Stimulated activated CD4-positive, alpha-beta T cell treated with anti-CD3 and anti-CD28 coated beads, Interleukin-4, amount 100 ng/mL, for 48 hours (primary cell): Measurements from ENCODE around the gene NUP85.
"Not testable (repeated sequence)": the region's sequence is repeated elsewhere in the genome, so short reads cannot be mapped to it uniquely, and the experiment has no call there.

Experiments used
- DNase-seq, 2 donors: peaks; one replicate each; pipeline ENCODE4 v3.0.0-alpha.2; 2020; ENCODE audit warnings: low read depth in 2 of 2

Gene NUP85

GRCh38 chr17:75199886-75200618, 5.4 kb upstream of the NUP85 start:
- no peak for DNase-seq

DNA sequence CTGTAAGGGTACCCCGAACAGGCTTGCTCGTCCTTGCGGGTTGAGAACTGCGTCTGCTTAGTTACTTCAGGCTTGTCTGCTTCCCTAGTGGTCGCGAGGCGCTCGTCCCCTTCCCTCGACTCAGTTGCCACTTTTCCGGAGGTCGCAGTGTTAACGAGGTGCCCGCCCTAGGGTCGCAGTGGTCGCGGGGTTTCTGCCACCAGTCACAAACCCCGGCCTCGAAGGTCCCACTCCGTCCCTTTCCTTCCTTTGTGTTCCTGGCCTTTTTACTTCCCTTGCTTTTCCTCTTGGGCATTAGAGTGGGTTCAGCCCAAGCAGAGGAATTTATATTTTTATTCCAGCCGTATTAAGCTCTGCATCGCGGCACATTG, 299 bp downstream of the NUP85 start:
- no peak for DNase-seq

GRCh38 chr17:75207050-75207407, 1.6 kb downstream of the NUP85 start:
- DNase-seq = not testable (repeated sequence)

DNA sequence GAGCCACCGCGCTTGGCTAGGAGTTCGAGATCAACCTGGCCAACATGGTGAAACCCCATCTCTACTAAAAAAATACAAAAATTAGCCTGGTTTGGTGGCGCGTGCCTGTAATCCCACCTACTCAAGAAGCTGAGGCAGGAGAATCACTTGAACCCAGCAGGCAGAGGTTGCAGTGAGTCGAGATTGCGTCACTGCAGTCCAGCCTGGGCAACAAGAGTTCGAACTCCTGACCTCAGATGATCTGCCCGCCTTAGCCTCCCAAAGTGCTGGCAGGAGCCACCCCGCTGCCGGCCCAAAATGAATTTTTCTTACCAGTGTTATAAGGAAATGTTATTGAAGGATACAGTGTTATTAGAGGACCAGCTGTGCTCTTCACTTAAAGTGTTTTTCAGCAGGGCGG, 2.3 kb downstream of the NUP85 start:
- DNase-seq = no peak

GRCh38 chr17:75208161-75208560, 2.7 kb downstream of the NUP85 start:
- no peak for DNase-seq

GRCh38 chr17:75209061-75209460, 3.6 kb downstream of the NUP85 start:
- no peak for DNase-seq

DNA sequence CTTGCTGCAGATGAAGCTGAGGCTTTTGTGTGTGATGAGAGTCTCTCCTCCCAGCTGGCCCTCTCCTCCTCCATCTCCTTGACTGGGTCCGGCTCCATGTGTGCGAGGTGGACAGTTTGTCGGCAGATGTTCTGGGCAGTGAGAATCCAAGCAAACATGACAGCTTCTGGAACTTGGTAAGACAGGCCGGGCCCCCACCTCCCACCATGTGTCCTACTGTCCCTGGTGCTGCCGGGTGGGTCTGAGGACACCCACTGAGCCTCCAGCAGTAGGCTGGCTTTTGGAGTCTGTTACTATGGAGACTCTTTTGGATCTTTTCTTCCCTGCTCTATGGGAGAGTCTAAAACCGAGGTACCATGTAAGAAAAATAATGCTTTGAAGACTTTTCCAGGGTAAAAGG, 12.7 kb downstream of the NUP85 start:
- DNase-seq = no peak

DNA sequence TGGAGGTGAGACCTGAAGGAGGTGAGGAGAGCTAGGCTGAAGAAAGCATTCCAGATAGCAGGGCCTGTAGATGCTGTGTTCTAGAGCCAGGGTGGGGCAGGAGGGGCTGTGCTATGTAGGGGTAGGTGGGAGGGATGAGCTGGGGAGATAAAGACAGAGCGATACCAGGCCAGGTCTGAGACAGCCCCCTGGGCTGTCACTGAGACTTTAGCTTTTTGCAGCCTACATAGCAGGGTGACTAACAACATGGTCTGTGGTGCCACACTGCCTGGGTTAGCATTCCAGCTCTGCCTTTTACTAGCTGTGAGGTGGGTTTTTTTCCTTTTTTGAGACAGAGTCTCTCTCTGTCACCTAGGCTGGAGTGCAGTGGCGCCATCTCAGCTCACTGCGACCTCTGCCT, 14.3 kb downstream of the NUP85 start:
- no peak for DNase-seq

DNA sequence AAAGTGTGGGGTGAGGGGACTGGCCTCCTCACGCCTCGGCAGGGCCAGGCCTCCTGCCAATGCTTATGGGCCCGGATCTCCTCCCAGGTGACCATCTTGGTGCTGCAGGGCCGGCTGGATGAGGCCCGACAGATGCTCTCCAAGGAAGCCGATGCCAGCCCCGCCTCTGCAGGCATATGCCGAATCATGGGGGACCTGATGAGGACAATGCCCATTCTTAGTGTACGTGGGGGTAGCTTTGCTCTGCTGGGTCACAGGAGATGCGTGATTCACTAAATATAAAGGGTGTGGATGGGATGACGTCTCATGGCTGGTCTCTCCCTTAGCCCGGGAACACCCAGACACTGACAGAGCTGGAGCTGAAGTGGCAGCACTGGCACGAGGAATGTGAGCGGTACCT, 19.5 kb downstream of the NUP85 start:
- no peak for DNase-seq

DNA sequence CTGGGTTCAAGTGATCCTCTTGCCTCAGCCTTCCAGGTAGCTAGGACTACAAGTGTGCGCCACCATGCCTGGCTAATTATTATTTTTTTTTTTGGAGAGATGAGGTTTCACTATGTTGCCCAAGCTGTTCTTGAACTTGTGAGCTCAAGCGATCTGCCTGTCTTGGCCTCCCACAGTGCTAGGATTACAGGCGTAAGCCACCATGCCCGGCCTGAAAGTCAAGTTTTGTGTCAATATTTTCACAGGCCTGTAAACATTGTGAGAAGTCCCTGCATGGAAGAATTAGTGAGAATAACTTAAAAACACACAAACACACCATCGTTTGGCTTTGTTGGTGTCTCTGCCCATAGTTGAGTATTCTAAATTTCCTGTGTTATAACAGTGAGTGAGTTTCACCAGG, 22.2 kb downstream of the NUP85 start:
- DNase-seq = no peak

- no peak for DNase-seq
Observed at GRCh38 chr17:75228305-75228704, 22.8 kb downstream of the NUP85 start.

DNA sequence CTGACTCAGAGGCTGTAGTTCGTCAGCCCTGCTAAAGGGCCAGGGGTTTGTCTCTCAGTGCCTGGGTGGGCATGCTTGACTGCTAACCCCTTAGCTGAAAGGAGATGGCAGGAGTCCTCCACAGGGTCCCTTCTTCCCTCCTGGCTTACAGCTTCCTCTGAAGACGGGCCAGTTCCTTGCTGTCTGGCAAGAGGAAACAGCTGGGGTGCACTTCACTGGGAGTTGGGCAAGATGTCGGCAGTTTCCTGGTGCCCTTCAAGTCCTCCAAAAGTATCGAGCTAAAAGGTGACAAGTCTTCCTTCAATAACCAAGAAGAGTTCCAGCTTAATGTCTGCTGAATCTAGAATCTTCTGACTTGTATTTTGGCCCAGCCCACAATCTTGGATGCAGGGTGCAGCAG, 23.4 kb downstream of the NUP85 start:
- DNase-seq = no peak

- no peak for DNase-seq
Observed at GRCh38 chr17:75231071-75231470, 25.6 kb downstream of the NUP85 start.

- no peak for DNase-seq
Observed at GRCh38 chr17:75231741-75232464, 26.4 kb downstream of the NUP85 start.

- no peak for DNase-seq
Observed at GRCh38 chr17:75232786-75233185, 27.3 kb downstream of the NUP85 start.

DNA sequence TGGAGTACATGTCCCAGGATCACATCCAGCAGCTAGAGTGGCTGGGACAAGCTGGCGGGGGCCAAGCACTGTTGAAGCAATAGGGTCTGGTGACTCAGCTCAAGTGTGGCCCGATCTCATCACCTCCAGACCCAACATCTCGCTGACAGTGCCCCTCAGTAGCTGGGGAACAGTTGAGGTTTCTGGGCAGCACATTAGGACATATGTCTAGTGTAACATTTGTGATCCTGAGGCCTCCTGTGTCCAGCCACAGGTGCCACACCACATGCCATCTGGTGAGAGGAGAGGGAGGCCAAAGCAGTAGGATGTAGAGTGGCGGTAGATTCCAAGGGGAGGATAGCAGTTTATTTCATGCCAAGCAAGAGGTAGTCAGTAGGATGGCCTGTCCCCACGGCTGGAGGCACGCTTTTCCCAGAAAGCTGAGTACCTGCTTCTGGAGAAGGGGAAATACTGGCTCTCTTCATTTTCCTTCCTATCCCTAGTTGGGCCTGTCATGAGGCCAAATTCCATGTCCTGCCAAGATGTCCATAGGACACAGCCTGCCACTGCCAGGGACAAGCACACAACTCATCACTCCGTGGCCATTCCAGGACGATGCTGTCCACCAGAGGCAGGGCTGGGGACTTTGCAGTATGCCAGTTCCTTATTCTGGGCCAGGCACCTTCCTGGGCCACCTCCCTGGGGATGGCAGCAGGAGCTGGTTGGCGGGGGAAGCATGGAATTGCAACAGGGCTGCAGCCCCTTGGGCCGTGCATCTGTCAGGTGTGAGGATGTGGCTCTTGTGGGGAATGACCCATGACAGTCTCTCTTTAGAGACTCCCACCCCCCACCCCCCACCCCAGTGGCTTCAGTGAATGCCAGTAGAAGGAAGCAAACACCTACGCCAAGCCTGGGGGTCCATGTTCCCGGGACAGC, 31.9 kb downstream of the NUP85 start:
- DNase-seq = no peak

GRCh38 chr17:75238020-75238580, 32.6 kb downstream of the NUP85 start:
- DNase-seq = no peak

- peak; percentile 44 to 47 for DNase-seq
Observed at GRCh38 chr17:75238684-75239191, 33.3 kb downstream of the NUP85 start.

- DNase-seq = no peak
Observed at GRCh38 chr17:75239214-75239613, 33.7 kb downstream of the NUP85 start.

DNA sequence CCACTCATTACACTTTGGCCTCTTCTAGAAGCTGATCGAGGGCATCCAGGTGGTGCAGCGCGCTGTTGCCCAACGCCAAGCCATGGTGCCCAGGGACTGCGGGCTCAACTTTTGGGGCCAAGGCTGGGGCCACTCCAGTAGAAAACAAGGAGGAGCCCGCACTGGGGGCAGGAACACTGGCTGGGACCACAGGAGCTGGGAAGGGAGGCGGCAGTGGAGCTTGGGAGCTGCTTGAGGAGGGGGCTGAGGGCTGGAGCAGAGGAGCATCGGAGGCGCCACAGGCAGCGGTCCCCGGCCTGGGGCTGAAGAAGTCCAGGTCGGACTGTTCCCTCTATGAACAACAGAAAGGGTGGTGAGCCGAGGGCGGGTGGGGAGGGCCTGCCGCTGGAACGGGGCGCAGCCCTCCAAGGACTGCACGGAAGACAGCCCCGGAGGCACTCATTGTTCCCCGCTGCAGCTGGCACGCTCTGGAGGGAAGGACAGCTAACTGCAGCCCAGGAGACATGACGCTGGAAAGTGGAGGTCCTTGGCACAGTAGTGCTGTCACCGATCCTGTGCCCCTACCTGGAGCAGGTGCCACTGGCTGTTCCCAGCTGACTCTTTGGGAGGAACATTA, 34.4 kb downstream of the NUP85 start:
- no peak for DNase-seq

DNA sequence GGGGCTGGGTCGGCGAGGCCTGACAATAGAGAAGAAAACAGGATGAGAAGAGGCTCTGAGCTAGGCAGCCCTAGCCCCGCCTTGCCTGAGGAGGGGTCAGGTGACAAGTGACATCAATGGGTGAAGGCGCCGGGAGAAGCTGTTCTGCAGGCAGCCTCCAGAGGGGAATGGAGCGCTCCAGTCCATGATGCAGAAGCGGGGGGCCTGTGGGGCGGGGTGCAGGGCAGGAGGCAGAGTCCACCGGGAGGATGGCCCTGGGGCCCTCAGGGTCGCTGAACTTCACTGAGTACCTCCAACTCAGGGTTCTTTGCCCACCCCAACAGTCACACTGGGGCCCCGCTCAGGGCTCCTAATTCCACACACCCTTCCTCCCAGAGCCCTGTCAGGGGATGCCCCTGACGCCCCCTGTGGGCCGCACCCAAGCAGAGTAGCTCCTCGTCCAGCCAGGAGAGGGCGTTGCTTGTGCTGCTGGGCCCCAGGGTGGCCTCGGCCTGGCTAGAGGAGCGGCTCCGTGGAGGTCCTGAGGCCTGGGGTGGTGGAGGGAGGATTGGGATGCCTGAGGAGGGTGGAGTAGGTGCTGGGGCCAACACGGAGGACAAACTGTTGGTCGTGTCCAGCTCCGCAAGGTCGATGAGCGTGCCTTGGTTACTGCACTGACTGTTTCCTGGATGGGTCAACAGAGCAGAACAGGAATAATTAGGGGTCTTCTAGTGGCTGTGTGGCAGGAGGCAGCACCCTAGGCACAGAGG, 35.1 kb downstream of the NUP85 start:
- DNase-seq = no peak
